HT-29 (cell line): Measurements from ENCODE around the gene PNPLA6. TPM values are rescaled to one million over a fixed set of nuclear protein-coding genes. Genes with fewer than 3 reads are reported as not detected.
"Not testable (repeated sequence)": the region's sequence is repeated elsewhere in the genome, so short reads cannot be mapped to it uniquely, and the experiment has no call there.

Source experiments
- DNase-seq: peaks from one replicate; pipeline ENCODE4 v3.0.0-alpha.2; 2015; ENCODE audit warnings: low spot score
- total RNA-seq: library from RNA; depleted of rRNA; stranded (reverse); fragments of >200 nt; shearing (Covaris generic); gene quantifications from 2 replicates; pipeline ENCODE4 v1.2.3, GENCODE V29; 2014

PNPLA6 gene
- total RNA-seq, 1 experiment from 2014 or later, result 74.3 TPM

GRCh38 chr19:7552781-7553180 lies 17.3 kb downstream of the PNPLA6 start:
- no peak for DNase-seq

DNA sequence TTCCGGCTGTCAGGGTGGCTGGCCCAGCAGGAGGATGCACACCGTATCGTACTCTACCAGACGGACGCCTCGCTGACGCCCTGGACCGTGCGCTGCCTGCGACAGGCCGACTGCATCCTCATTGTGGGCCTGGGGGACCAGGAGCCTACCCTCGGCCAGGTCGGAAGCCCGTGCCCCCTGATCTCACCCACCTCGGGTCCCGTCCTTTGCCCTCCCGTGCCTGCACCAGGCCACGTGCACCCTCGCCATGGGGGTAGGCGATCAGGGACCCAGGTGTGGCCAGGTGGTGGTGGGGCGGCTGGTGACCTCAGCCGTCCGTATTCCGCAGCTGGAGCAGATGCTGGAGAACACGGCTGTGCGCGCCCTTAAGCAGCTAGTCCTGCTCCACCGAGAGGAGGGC lies 19.0 kb downstream of the PNPLA6 start:
- no peak for DNase-seq

- DNase-seq, result no peak
These were observed 19.7 kb downstream of the PNPLA6 start for GRCh38 chr19:7554990-7555864.

DNA sequence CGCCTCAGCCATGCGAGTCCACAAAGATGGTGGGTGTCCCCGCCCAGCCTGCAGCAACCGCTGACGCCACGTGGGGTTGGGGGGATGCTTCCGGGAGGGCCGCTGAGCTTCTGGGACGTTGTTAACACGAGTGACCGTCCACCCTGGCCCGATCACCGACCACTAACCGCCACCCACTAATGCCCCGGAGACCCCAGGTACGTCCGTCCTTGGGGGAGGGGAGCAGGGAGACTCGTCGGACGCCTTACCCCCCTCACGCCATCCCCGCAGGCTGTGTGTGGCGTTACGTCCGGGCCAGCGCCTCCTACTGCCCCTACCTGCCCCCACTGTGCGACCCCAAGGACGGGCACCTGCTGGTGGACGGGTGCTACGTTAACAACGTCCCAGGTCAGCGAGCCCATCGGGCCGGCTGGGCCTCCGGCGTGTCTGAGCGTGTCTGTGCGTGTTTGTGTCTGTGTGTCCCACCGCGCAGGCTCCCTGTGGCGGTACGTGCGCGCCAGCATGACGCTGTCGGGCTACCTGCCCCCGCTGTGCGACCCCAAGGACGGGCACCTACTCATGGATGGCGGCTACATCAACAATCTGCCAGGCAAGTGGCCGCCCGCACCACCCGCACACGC lies 21.3 kb downstream of the PNPLA6 start:
- DNase-seq, result no peak

GRCh38 chr19:7558667-7559066 lies 23.1 kb downstream of the PNPLA6 start:
- DNase-seq, result no peak

GRCh38 chr19:7559102-7559501 lies 23.6 kb downstream of the PNPLA6 start:
- DNase-seq, result no peak

DNA sequence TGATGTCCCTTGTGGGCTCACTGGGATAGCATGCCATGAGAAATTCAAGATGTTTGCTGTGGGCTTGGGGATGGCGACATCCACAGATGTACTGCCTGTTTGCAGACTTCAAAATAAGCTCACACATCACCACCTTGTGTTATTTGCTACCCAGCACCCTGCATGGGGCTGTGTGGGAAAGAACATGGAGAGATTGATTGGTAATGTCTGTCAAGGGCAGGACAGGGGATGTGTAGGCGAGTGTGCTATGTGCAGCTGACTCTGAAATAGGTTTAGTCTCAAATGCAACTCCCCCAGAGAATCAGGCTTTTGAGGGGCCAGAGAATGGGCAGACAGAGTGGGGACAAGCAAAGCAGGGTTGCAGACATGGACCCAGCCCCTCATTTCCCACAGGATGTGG lies 24.7 kb downstream of the PNPLA6 start:
- no peak for DNase-seq

DNA sequence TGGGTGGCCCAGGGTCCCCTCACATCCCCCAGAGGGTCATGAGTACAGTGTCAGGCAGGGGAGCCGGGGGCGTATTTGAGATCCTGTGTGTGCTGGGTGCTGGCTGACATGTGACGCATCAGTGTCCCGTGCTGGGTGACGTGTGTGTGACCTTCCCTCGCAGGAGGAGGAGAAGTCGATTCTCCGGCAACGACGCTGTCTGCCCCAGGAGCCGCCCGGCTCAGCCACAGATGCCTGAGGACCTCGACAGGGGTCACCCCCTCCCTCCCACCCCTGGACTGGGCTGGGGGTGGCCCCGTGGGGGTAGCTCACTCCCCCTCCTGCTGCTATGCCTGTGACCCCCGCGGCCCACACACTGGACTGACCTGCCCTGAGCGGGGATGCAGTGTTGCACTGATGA lies 25.8 kb downstream of the PNPLA6 start:
- no peak for DNase-seq

- peak; percentile 9 for DNase-seq
These were observed 27.3 kb downstream of the PNPLA6 start for GRCh38 chr19:7562646-7563393.

DNA sequence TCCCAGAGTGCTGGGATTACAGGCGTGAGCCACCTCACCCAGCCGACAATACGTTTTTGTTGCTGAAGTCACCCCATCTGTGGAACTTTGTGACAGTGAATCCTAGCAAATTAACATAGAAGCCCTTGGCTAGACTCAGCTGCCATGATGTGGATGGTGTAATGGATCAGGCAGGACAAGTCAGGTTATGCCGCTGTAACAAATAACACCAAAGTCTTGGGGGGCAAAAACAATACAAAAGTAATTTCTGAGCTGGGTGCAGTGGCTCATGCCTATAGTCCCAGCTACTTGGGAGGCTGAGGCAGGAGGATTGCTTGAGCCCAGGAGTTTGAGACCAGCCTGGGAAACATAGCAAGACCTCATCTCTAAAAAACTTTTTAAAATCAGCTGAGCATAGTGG lies 29.3 kb downstream of the PNPLA6 start:
- no peak for DNase-seq

DNA sequence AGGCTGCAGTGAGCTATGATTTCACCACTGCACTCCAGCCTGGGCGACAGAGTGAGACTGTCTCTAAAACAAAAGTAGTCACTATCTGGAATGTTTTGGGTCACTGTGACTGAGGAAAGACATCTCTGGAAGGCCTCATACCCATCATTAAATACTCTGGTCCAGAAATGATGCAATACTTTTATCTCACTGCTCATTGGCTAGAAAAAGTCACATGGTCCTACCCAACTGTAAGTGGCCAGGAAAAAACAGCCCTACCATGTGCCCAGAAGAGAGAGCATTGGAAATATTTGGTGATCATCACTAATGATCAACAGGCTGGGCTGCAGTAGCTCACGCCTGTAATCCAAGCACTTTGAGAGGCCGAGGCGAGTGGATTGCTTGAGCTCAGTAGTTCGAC lies 29.8 kb downstream of the PNPLA6 start:
- no peak for DNase-seq

GRCh38 chr19:7570761-7571160 lies 35.2 kb downstream of the PNPLA6 start:
- DNase-seq, result no peak

DNA sequence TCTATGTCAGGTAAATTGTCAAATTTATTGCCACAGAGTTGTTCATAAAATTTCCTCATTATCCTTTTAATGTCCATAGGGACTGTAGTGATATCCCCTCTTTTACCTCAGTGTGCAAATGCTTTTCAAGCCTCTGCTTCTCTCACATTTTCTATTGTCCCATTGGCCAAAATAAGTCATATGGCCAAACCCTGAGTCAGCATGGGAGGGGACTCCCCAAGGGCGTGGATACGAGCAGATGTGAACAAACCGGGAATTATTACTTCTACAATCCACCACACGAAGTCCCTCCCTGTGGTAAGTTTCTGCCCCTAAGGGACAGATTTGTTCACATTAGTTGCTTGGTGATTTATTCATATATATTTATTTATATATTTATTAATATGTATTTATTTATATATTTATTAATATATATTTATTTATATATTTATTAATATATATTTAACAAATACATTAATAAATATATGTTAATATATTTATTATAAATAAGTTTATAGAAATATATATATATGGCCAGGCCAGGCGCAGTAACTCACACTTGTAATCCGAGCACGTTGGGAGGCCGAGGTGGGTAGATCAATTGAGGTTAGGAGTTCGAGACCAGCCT lies 40.0 kb downstream of the PNPLA6 start:
- DNase-seq, result peak; percentile 16

DNA sequence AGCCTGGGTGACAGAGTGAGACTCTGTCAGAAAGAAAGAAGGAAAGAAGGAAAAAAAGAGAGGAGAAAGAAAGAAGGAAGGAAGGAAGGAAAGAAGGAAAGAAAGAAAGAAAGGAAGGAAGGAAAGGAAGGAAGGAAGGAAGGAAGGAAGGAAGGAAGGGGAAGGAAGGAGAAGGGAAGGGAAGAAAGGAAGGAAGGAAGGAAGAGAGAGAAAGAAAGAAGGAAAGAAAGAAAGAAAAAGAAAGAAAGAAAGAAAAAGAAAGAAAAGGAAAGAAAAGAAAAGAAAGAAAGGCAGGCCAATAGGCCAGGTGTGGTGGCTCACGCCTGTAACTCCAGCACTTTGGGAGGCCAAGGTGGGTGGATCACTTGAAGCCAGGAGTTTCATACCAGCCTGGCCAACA lies 41.9 kb downstream of the PNPLA6 start:
- not testable (repeated sequence) for DNase-seq

GRCh38 chr19:7578127-7578526 lies 42.6 kb downstream of the PNPLA6 start:
- no peak for DNase-seq

GRCh38 chr19:7579182-7579581 lies 43.7 kb downstream of the PNPLA6 start:
- DNase-seq, result no peak

DNA sequence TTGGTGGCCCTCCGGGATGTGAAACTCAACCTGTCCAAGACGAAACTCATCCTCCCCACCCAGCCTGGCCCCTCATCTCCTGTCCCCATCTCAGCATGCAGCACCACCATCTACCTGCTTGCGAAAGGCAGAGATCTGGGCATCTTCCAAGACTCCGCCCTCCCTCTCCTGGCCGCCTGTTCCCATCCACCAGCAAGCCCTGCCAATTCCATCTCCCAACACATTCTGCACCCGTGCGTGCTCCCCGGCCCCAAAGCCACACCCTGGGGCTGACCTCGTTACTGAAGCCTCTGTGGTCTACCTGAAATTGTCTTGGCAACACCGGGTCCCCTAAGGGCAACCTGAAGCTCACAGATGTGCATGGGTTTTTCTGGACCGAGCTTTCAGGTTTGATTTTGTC lies 46.9 kb downstream of the PNPLA6 start:
- no peak for DNase-seq

- no peak for DNase-seq
These were observed 54.3 kb downstream of the PNPLA6 start for GRCh38 chr19:7589822-7590221.

- no peak for DNase-seq
These were observed 54.7 kb downstream of the PNPLA6 start for GRCh38 chr19:7590256-7590655.

DNA sequence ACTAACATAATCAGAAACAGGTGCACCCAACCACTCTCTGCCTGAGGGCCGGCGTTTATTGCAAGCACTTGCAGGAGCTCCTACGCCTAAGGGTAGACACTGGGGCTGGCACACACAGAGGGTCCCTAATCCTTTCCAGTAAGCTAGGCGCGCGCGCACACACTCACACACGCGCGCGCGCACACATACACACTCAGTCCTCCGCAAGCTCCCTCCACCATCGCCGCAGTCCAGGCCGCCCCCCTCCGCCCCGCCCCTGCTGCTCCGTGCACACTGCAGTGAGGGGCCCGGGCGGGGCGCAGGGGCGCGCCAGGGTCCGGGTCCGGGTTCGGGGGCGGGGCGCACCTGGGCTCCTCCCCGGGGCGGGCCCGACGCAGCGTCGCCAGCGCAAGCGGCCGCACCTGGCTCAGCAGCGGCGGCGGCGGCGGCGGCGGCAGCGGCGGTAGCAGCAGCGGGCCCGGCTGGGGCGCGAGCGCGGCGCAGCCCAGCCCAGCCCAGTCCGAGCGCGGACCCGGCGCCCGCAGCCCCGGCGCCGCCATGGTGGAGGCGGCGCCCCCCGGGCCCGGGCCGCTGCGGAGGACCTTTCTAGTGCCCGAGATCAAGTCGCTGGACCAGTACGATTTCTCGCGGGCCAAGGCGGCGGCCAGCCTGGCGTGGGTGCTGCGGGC lies 60.1 kb downstream of the PNPLA6 start, which contains the start of gene CAMSAP3:
CAMSAP3 (plus strand) TSS at position 398 of the 668 bp plus-strand sequence; CDS start at position 538, 140 bp downstream.
- DNase-seq, result peak; percentile 34

- peak; percentile 19 for DNase-seq
These were observed 60.9 kb downstream of the PNPLA6 start for GRCh38 chr19:7596211-7596937.
